Stomach (tissue), 4 donors: Measurements from ENCODE around the gene MAJIN.
"Not testable (repeated sequence)": the region's sequence is repeated elsewhere in the genome, so short reads cannot be mapped to it uniquely, and the experiment has no call there.

Experiments
- CTCF ChIP-seq, 7 experiments: fragments of 450-650 bp in 4 of 7; fragments of 200-600 bp in 3 of 7; sonication (generic) in 3 of 7; IDR thresholded peaks; one replicate each; pipeline ENCODE4 v1.5.1; 2016 to 2019; ENCODE audit warnings: antibody characterized with exemption in 7 of 7, control low read depth in 2 of 7, mild to moderate bottlenecking in 1 of 7
- EP300 ChIP-seq: sonication (generic); formaldehyde crosslinking; IDR thresholded peaks from one replicate; pipeline ENCODE4 v1.6.1; 2017; ENCODE audit warnings: antibody characterized with exemption
- POLR2A ChIP-seq, 4 donors: fragments of 450-650 bp; IDR thresholded peaks; one replicate each; pipeline ENCODE4 v1.6.1; 2016; ENCODE audit warnings: antibody characterized with exemption in 4 of 4, control low read depth in 2 of 4, mild to moderate bottlenecking in 1 of 4, moderate library complexity in 1 of 4
- POLR2AphosphoS5 ChIP-seq, 3 donors: sonication (generic); formaldehyde crosslinking; IDR thresholded peaks; one replicate each; pipeline ENCODE4 v1.6.1; 2016; ENCODE audit warnings: antibody characterized with exemption in 3 of 3

GRCh38 chr11:65003968-65004367, 32.1 kb upstream of the MAJIN start:
- not testable (repeated sequence) for TF ChIP-seq POLR2A (IDR thresholded peaks at IDR 0.05); CTCF (IDR thresholded peaks at IDR 0.05); POLR2AphosphoS5 (IDR thresholded peaks at IDR 0.05); EP300
